ENCODE measurements around the gene NTNG1. TPM values are rescaled to one million over a fixed set of nuclear protein-coding genes. Genes with fewer than 3 reads are reported as not detected.

Gene NTNG1
- total and polyA plus RNA-seq, 12 donors: 0.06 TPM; not detected in 11

GRCh38 chr1:107277022-107277421 lies 136.2 kb downstream of the NTNG1 start:
- no peaks in the 10 kb centered on the region for H3K9me3 ChIP-seq
- intact Hi-C loops (cut with DNase I): loop anchor here in 1 of 10 donors (10.0 kb wide), 1 partner anchor 248 kb away; no protein-coding TSS in a partner anchor
- ATAC-seq (no peak), DNase-seq (peak in 1 of 2 donors; percentile 5)
- no peaks in the 10 kb centered on the region for H3K4me1 ChIP-seq
- 15 to 18% methylated on average over 4 of the region's 4 CpGs for WGBS, 2 donors
- H3K27ac ChIP-seq: no peak overlapping the region
- TF ChIP-seq CTCF (IDR thresholded peaks at IDR 0.05): peak in 7 of 9 donors; percentile 21 to 49 (median 33)
- no peaks in the 10 kb centered on the region for H3K36me3 ChIP-seq
- no peak overlapping the region for H3K4me3 ChIP-seq
- no peaks in the 10 kb centered on the region for H3K27me3 ChIP-seq

GRCh38 chr1:107286125-107286524 lies 145.3 kb downstream of the NTNG1 start:
- 89 to 91% methylated on average over 4 of the region's 4 CpGs for WGBS, 2 donors
- Histone ChIP-seq H3K27ac (no peak overlapping the region), H3K9me3 (no peaks in the 10 kb centered on the region), H3K36me3 (no peaks in the 10 kb centered on the region), H3K4me3 (no peak overlapping the region), H3K27me3 (no peaks in the 10 kb centered on the region), H3K4me1 (no peaks in the 10 kb centered on the region)
- TF ChIP-seq CTCF (IDR thresholded peaks at IDR 0.05): no peak
- ATAC-seq (no peak), DNase-seq (no peak)
- intact Hi-C loops (cut with DNase I): loop anchor here in 1 of 10 donors (10.0 kb wide), 1 partner anchor 239 kb away; no protein-coding TSS in a partner anchor

GRCh38 chr1:107291987-107292386 lies 151.1 kb downstream of the NTNG1 start:
- Histone ChIP-seq H3K27me3 (no peaks in the 10 kb centered on the region), H3K9me3 (no peaks in the 10 kb centered on the region), H3K27ac (no peak overlapping the region), H3K36me3 (no peaks in the 10 kb centered on the region), H3K4me3 (no peak overlapping the region), H3K4me1 (no peaks in the 10 kb centered on the region)
- 66 to 78% methylated on average over 5 of the region's 5 CpGs for WGBS, 2 donors
- intact Hi-C loops (cut with DNase I): no loop called here
- ATAC-seq (no peak), DNase-seq (no peak)
- no peak for TF ChIP-seq CTCF (IDR thresholded peaks at IDR 0.05)

- 77 to 88% methylated on average over 6 of the region's 6 CpGs for WGBS, 2 donors
- H3K9me3 ChIP-seq: no peaks in the 10 kb centered on the region
- no peak overlapping the region for H3K27ac ChIP-seq
- DNase-seq: no peak
- no peaks in the 10 kb centered on the region for H3K4me1 ChIP-seq
- H3K36me3 ChIP-seq: no peaks in the 10 kb centered on the region
- no peaks in the 10 kb centered on the region for H3K27me3 ChIP-seq
- no peak for TF ChIP-seq CTCF (IDR thresholded peaks at IDR 0.05)
- intact Hi-C loops (cut with DNase I): no loop called here
- ATAC-seq: no peak
- H3K4me3 ChIP-seq: no peak overlapping the region
These were observed 153.2 kb downstream of the NTNG1 start for GRCh38 chr1:107293901-107294613.
